Forelimb muscle (tissue), 1 donor: ENCODE data around the gene PIK3AP1. TPM values are rescaled to one million over a fixed set of nuclear protein-coding genes. Genes with fewer than 3 reads are reported as not detected.

Source experiments
- DNase-seq: peaks from one replicate; pipeline ENCODE4 v3.0.0-alpha.2; 2013; ENCODE audit warnings: low read depth
- polyA plus RNA-seq: library from polyadenylated mRNA; unstranded; fragments of 120-200 nt; gene quantifications from one replicate; pipeline ENCODE4 v1.2.1, GENCODE V29; 2013; ENCODE audit not compliant: insufficient read length

PIK3AP1 gene
- polyA plus RNA-seq, 1 donor = 1.8 TPM

DNA sequence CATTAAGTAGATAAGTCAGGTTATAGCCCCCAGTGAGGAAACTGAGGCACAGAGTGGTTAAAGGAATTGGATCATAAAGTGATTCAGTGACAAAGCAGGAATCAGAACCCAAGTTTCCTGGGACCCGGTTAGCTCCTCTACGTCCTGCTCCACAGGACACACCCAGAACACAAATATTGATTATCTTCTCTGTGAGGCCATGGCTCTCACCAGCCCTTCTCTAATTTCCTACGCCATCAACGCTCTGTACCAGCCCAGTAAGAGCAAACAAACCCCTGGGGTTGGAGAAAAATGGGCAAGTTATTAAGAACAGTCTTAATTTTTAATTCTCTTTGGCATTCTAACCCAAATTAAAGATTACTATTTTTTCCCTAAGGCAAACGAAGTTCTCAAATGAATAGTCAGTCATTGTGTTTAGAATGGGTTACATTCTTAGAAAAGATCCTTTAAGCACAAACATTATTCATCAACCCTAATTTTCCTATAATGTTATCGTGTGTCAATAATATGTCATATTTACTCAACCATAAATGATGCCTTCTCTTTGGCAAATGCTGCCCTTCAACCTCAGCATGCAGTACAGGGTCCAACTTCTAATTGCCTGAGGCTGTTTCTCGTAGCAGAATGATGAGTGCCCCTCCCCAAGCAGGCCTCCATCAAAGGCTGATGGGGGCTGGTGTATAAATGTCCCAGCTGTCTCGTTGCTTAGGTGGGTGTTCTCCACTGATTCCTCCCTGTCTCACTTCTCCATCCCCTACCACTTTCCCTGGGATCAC, 108.1 kb downstream of the PIK3AP1 start:
- DNase-seq = no peak

DNA sequence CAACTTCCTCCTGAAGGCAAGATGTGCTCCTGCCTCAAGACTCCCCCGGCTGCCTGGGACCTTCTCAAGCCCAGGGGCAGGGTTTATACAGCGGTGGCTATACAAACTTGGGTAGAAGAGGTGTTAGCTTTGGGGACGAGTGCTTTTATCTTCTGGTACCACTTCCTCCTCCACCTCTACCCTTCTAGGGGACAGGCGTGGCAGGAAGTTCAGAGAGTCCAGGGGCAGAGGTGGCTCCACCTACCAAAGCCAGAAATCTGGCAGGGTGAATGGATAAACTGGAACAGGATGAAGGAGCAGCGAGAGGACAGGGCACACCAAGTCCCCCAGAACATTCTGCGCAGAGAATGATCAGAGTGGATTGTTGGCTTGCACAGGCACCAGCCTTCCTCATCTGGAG, 109.5 kb downstream of the PIK3AP1 start:
- DNase-seq = no peak

DNA sequence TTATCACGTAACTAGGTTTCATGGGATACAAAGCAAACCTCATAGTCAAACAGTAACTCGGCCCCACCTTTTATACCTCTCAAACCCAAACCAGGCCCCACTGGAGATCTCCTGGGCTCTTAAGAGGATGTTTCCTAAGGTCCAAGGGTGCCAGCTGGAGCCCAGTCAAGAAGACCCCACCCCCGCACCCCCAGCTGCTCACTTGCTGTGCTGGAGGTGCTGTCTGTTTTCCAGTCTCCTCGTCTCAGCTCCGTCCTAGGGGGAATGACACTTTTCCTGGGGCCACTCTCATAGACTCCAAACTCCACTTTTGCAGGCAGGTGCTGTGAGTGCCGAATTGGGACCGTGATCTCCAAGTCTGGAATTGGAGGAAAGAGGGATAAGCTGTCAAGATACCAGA, 110.8 kb downstream of the PIK3AP1 start:
- no peak for DNase-seq

DNA sequence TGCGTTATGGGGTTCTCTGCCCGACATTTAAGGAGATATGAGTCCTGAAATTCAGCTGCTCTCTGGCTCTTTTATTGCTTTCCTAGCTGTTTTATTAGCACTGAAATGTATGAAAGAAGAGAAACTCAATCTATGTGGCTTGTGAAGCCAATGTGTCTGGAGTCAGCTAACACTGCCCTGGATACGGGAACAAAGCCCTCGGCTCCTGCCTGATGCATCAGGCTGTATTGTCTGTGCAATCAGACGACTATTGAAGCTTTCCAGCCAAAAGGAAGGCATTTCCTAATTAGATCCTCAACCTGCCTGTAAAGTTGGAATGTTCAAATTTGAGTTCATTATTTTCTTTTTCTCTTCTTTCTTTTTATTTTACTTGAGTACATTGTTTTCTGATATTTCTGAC, 111.5 kb downstream of the PIK3AP1 start:
- no peak for DNase-seq

DNA sequence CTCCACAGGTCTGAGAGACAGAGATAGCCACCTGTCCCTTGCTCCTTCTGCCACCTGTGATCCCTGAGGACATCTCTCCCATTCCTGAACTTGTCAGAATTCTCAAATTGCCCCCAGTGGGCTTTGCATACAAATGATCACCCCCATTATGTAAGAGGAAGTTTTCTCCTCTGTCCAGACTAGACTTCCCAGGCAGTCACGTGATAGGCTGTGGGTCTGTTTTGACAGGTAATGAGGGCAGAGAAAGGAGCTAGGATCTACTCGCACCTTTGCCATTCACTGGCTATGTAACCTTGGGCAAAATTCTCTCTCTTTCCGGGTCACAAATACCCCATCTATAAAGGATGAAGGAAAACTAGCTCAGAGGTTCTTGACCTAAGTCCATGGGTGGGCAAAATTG, 112.1 kb downstream of the PIK3AP1 start:
- no peak for DNase-seq

DNA sequence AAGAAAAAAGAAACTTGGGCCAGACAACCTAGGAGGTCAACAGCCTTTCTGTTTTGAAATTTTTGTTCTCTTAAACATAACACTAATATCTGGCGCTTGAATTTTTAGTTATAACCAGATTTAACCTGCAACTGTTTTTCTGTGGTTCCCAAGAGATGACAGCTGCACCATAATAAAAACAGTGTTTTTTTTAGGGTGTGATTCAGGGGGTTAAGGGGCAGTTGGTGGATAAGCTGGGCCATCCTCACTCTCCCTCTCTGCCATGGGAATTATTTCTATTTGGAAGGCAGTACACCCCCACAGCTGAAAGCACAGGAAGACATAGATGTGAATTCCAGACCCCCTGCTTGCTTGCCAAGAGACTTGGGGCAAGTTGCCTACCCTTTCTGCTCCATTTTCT, 113.4 kb downstream of the PIK3AP1 start:
- no peak for DNase-seq

DNA sequence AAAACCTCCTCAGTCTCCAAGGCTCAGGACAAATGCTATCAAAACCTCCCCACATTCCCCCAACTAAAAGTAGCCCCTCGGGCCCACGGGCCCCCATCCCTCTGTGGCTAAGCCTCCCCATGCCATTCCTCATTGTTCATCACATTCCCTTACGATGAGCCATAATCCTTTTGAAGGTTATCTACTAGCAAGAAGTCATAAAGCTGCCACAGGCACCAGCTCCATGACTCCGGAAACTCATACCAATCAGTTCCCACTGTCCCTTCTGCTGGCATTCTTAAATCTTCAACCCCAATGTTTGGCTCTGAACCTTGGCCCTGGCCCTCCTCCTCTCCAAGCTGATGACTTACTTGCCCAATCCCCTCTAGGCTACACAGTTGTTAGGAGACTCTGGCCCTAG, 114.1 kb downstream of the PIK3AP1 start:
- no peak for DNase-seq

DNA sequence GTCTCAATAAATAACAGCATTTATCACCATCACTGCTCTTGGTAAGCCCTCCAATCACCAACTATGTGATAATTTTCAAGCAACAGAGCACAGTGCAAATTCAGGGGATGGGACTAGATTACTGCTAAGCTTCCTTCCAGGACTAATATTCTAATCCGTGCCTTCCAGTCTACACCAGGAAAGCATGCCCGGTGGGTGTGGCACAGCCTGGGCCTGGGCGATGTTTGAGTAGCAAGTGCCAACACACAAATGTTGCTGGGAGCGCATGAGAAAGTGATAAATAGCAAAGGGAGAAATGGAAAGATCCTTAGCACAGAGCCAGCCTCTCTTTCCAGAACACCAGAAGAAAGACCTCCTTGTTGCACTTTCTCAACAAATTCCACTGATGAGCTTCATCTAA, 120.0 kb downstream of the PIK3AP1 start:
- DNase-seq = no peak

DNA sequence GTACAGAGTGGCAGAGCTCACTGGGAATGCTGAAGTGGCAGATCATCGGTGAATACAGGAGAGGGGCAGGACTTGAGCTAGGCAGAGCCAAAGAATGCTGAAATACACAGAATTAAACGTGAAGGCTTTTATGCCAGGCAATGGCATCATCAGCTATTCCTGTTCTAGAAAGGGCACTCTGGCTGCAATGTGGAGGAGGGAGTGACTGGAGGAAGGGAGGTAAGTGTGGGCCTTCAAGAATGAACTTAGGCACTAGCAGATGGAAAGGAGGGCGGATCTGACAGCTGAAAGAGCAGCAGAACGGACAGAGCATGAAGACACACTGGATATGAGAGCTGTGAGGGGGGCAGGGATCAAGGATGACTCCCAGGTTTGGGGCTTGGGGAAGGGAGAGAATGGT, 121.5 kb downstream of the PIK3AP1 start:
- DNase-seq = no peak

DNA sequence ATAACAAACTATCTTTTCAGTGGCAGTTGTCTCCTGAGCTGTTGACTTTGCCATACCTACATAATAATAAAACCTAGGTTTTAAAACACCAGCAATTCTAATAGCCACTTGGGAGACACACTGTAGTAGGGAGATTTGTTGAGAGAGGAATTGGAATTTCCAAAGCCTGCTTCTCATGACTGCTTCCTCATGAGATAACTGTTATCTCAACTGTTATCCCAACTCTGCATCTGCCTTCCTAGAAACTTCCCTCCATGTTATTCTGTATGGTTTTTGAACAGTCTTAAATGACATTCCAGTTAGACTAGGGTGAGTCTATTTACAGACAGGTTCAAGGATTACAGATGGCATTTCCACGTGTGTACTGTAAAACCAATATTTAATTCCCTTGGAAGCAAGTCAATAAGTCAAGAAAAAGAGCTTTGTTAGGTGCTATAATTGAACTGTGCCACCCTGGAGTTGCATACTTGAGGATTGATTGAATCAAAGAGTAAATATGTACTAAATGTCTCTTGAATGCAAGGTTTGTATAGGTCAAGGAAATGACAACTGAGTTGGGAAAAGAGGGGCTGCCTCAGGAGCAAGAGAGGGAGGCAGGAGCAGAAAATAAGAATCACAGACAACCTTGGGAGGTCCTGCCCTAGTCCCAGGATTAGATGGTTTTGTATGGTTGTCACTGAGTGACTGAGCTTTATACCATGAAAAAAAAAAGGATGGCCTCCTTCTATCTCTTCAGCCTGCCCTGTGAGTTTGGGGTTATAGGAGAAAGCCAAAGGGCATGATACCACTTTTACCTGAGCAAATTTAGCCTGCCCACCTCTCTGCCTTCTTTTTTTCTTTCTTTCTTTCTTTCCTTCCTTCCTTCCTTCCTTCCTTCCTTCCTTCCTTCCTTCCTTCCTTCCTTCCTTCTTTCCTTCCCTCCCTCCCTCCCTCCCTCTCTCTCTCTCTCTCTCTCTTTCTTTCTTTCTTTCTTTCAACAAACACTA, 123.6 kb downstream of the PIK3AP1 start:
- no peak for DNase-seq

DNA sequence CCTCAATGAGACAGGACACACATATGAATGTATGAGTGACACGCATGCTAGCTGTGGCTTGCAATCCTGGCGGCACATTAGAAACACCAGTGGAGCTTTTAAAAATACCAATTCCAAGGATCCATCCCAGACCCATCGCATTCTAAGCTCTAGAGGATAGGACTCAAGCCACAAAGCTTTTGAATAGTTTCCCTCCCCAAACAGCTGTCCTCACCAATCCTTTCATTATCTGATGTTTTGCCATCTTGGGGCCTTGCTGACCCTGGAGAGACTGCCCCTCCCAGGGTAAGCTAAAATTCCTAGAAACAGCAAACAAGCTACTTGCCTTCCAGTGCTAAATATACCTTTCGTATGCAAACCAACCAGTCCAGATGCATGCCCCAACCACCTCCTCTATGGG, 124.6 kb downstream of the PIK3AP1 start:
- no peak for DNase-seq

DNA sequence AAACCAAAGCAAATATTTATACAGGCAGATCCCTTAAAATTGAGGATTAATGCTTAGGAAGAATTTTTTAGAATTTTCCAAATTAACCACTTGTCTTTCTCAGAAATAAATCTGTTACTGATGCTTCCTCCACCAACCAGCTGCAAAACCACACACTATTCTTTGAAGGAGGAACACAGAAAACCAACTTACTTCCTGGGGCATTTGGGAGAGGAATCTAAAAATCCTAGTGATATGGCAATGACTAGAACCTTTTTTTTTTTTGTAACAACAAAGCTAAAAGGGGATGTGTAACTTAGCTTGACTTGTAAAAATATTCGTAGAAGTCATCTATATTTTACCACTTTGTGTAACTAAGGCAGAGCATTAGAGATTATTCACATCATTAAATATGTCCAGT, 128.4 kb downstream of the PIK3AP1 start:
- no peak for DNase-seq

DNA sequence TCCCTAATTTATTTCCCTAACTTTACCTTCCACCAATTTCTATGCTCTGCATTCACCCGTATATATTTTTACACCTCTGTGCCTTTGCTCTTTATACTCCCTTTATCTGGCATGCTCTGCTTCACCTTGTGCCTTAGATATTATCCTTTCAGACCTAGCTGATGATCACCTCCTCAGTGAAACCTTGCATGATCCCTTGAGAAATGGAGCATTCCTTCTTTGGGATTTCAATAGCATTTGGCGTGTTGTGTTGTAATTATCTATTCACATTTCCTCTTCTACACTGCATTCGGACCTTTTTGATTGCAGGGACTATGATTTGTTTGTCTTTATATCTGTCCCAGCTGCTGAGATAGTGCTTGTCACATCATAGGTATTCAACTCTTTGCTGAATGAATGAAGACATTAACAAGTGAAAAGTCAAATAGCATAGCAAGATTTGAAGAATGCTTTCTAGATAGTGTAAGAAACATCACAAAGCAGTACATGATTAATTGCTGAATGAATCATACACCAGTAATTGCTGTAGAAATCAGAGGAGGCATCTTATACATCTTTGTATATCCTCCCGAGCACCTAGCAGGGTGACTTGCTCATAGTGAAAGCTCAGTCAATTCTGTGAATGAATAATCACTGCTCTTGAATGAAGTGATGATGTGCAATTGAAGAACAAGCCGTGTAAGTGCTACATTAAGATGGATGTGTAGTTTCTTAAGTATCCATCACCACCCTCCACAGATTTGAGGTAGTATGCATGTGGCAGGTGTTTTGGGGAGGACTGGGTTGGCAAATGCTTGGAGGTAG, 131.5 kb downstream of the PIK3AP1 start:
- no peak for DNase-seq

DNA sequence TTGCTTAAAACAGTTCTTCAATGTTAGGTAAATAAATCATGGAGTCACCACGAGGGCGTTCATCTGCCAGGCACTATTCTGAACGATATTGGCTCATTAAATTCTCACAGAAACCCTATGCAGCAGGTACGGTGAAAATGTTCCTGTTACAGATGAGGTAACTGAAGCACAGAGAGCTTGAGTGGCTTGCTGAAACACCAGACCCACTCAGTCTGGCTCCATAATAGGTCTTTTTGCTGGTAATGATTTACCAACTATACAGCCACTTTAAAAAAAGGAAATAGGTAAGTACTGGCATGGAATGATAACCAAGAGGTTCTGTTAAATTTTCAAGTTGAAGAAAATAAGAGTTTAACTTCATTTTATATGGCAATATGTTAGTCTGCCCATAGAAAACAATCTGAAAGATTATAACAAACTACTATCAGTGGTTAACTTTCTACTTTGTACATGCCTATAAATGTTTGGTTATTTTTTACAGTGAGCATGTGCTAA, 132.2 kb downstream of the PIK3AP1 start:
- DNase-seq = no peak

DNA sequence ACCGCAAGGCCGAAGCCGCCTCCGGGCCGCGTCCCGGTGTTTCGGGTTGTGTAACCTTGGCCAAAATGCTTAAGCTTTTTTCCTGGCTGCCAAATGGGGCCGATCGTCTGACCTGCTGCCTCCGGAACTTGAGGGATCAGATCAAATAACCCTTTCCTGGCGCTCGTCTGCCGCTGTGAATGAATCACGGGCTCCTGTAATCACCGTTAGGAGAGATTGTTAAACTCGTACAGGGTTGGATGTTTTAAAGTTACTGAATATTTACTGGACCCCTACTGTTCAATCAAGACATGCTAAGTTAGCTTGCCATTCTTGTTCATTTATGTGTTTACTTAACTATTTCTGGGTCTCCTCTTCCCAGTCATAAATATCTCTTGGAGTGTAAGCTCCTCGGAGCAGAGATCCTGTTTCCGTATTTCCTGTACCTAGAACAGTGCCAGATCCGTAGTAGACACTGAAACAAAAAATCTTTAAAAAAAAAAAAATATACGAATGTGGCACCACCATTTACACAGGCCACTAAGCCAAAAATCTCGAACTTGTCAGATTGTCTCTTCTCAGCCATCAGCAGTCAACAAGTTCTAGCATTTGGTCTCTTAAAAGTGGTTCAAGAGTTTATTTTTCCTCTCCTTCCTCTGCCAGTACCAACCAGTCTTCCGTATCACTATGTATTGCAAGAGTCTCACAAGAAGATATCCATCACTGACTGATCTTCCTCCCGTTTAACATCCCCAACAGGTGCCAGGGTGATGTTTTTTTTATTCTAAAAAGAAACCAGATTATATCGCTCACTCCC, 132.9 kb downstream of the PIK3AP1 start:
- peak; percentile 50 for DNase-seq

DNA sequence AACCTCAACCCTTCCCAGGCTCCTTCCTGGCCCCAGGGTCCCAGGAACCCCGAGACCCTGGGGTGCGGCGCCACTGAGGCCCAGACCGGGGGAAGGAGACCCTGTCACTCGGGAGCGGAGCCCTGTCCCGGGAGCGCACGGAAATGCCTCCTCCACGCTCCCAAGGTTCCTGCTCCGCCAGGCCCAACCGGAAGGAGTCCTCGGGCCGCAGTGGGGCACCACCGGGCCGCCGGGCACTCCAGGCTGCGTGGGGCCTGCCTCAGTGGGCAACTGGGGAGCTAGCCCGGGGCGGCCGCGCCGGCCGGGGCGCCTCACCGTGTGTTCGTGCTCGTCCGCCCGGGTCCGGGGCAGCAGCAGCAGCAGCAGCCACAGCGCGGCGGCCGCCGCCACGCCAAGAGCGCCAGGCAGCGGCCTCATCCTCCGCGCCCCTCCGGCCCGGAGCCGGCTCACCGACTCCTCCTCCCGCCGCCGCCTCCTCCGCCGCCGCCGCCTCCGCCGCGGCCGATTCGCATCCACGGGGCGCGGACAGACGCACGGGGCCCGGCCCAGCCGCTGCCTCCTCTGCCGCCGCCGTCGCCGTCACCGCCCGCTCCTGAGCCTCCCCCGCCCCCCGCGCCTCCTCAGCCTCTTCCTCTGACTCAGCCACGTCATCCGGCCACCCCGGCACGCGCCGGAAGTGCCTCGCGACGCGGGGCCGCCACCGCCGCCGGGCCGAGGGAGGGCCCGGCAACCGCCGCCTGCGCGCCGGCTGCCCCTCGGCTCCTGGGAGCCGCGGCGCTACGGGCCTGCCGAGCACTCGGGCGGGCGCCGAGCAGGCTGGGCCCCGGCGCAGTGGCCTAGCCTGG, 133.7 kb downstream of the PIK3AP1 start, which contains the start of gene TM9SF3:
TSS of gene TM9SF3 (minus strand) at position 594 of the 845 bp plus-strand sequence. CDS start at position 417, 177 bp downstream.
- peak; percentile 56 for DNase-seq

DNA sequence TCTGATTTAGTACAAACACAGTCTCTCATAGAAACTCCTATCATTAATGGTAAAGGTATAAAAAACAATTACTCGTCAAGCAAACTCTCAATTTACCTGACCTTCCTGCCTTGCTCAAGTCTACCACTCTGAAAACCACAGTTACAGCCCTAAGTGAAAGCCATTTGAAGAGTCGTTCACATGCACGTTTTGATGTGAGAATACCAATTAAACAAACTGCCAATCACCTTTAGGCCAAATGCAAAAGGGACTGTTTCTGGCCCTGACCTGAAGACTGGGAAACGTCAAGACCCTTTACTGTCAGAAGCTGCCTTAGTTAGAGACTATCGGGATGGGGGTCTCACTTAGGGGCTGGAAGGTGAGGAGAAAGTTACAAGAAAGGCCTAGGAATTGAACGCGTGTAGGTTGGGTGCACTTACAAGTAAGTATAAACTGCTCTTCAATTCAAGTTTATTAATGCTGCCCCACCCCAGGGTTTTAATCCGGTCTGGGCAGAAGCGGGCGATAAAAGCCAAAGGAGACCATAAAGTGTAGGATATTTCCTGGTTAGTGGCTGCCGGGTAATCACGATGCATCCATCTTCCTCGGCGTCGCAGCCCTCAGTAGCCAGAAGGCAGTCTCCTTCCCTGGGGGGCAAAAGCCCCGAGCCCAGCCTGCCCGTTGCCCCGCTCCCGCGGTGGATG, 134.4 kb downstream of the PIK3AP1 start:
- no peak for DNase-seq

DNA sequence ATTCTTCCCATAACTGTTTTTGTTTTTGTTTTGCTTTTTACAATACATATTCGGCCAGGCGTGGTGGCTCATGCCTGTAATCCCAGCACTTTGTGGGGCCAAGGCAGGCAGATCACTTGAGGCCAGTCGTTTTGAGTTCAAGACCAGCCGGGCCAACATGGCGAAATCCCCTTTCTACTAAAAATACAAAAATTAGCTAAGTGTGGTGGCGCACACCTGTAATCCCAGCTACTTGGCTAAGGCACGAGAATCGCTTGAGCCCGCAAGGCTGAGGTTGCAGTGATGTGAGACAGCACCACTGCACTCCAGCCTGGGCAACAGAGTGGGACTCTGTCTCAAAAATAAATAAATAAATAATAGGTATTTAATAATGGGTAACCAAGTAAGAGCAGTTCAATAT, 135.8 kb downstream of the PIK3AP1 start:
- no peak for DNase-seq

DNA sequence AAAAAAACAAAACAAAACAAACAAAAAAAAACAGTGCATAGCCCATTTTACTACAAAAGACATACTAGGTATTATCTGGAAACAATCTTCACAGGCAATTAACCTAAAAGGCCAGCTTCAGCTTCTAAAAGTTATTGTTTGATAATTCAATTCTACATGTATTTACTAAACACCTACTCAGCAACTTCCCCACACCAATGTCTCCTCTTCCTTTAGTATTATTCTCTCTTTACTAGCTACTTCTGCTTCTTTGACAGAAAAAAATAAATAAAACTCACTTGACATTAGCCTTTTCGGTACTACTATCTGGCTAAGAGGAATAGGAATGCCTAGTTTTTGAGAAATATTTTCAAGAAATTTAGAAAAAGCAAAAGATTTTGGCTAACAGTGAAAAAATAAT, 136.3 kb downstream of the PIK3AP1 start:
- DNase-seq = no peak
